H1 (cell line): ENCODE results near the gene SYMPK. TPM values are rescaled to one million over a fixed set of nuclear protein-coding genes. Genes with fewer than 3 reads are reported as not detected.

Source experiments
- CREB1 ChIP-seq: IDR thresholded peaks from 2 replicates; pipeline ENCODE4 v1.6.1; 2012; ENCODE audit warnings: inconsistent platforms
- MAFK ChIP-seq: IDR thresholded peaks from 2 replicates; pipeline ENCODE4 v1.6.1; 2012; ENCODE audit warnings: low read depth, mild to moderate bottlenecking, improper control_type of control experiment, low read length
- POLR2A ChIP-seq, 2 experiments: IDR thresholded peaks; 1 replicate in 1 of 2; 2 replicates in 1 of 2; pipeline ENCODE4 v1.6.1; 2011; ENCODE audit warnings: low read depth in 2 of 2, low read length in 2 of 2, mild to moderate bottlenecking in 2 of 2; ENCODE audit errors: control extremely low read depth in 1 of 2
- POU5F1 ChIP-seq: IDR thresholded peaks from 2 replicates; pipeline ENCODE4 v1.6.1; 2011; ENCODE audit warnings: low read depth, mild to moderate bottlenecking, low read length, moderate library complexity
- RFX5 ChIP-seq: IDR thresholded peaks from 2 replicates; pipeline ENCODE4 v1.6.1; 2011; ENCODE audit warnings: low read depth, low read length, improper control_type of control experiment, borderline replicate concordance
- SAP30 ChIP-seq: fragments of 300-600 bp; sonication (generic); IDR thresholded peaks from 2 replicates; pipeline ENCODE4 v1.7.1; 2012; ENCODE audit warnings: low read length, moderate library complexity, mild to moderate bottlenecking, inconsistent platforms; ENCODE audit not compliant: insufficient read depth, insufficient replicate concordance
- SIX5 ChIP-seq: IDR thresholded peaks from 2 replicates; pipeline ENCODE4 v1.6.1; 2011; ENCODE audit warnings: mild to moderate bottlenecking, low read depth, low read length
- TAF1 ChIP-seq: IDR thresholded peaks from 2 replicates; pipeline ENCODE4 v1.6.1; 2011; ENCODE audit warnings: mild to moderate bottlenecking, low read depth, low read length
- TAF7 ChIP-seq: optimal IDR thresholded peaks from 2 replicates; pipeline ENCODE3; 2011; ENCODE audit warnings: low read depth, mild to moderate bottlenecking, inconsistent platforms, low read length, moderate library complexity, borderline replicate concordance
- TBP ChIP-seq: IDR thresholded peaks from 2 replicates; pipeline ENCODE4 v1.6.1; 2011; ENCODE audit warnings: low read depth, low read length, improper control_type of control experiment
- YY1 ChIP-seq: IDR thresholded peaks from 2 replicates; pipeline ENCODE4 v1.6.1; 2011; ENCODE audit warnings: low read depth, mild to moderate bottlenecking, low read length
- polyA plus RNA-seq, 7 experiments: library from polyadenylated mRNA; depleted of rRNA in 3 of 7; stranded (reverse) in 5 of 7; unstranded in 2 of 7; fragments of >200 nt in 5 of 7; fragments of 200-250 nt in 2 of 7; gene quantifications; 1 replicate in 5 of 7; 2 replicates in 1 of 7; 4 replicates in 1 of 7; pipeline versions ENCODE4 v1.2.1 to v1.2.3, GENCODE V29; 2011 to 2013; ENCODE audit warnings: missing spikeins in 2 of 7, mixed read lengths in 2 of 7
- total RNA-seq: library from RNA; stranded (reverse); fragmentation: NEBNext Ultra II Directional; extraction: Animal tissue kit (Norgen Biotek cat#: 25700); gene quantifications from 2 replicates; pipeline ENCODE4 v1.2.1, GENCODE V29; 2021
- TF ChIP-seq, protein P1 (sequence below): IDR thresholded peaks from 2 replicates; pipeline ENCODE4 v1.6.1; 2011; ENCODE audit warnings: low read length, improper control_type of control experiment
- TF ChIP-seq, protein P2 (sequence below): IDR thresholded peaks from 2 replicates; pipeline ENCODE4 v1.6.1; 2012; ENCODE audit warnings: inconsistent platforms

Gene SYMPK
- total and polyA plus RNA-seq, 2 of the 8 experiments (the other 6 are each of a cell fraction or from before 2014, with no cell fraction given), result 93.6 to 99.5 TPM

DNA sequence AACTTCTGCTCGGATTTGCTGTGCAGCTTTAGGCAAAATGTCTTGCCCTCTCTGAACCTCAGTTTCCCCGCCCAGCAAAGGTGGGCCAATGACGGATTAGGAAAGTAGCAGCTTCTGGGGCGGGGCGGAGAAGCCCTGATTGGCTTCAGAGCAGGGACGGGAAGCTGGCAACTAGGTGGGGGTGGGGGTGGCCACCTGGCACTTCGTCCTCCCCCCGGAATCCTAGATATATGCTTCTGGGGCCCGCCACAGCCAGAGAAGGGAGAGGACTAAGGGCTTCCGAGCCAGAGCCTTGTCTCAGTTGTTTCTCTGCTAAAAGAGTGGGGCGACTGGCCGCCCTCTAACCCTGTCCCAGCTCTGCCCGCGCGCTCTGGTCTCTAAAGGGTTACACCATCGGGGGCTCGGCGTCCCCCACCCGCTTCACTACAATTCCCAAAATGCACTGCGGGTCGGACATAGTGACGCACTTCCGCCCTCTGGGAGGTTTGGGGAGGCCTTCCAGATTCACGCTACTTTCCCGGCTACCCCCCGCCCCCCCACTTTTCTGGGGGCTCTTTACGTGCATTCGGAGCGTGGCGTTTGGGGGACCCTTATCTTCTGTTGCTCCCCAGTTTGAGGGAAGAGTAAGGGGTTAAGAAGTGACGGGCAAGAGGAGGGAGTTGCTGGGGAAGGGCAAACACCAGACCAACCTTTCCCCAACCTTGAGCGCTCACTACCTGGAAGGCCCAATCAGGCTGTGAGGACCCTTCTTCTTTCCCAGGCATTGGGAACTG lies 23.7 kb upstream of the SYMPK start (continued):
- no peak for TF ChIP-seq SAP30
- TF ChIP-seq, protein P1, sequence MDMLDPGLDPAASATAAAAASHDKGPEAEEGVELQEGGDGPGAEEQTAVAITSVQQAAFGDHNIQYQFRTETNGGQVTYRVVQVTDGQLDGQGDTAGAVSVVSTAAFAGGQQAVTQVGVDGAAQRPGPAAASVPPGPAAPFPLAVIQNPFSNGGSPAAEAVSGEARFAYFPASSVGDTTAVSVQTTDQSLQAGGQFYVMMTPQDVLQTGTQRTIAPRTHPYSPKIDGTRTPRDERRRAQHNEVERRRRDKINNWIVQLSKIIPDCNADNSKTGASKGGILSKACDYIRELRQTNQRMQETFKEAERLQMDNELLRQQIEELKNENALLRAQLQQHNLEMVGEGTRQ, result 0 out of 2 replicates have a peak, but pooled peaks have one; percentile 2
- TF ChIP-seq, protein P2, sequence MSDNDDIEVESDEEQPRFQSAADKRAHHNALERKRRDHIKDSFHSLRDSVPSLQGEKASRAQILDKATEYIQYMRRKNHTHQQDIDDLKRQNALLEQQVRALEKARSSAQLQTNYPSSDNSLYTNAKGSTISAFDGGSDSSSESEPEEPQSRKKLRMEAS, result 0 out of 2 replicates have a peak, but pooled peaks have one; percentile 40
- no peak for TF ChIP-seq RFX5
- peak; percentile 21; the same call in 1 of the 2 replicates for TF ChIP-seq TBP
- no peak for TF ChIP-seq POU5F1
- TF ChIP-seq TAF1, result peak; percentile 67
- no peak for TF ChIP-seq MAFK
- peak; percentile 31; the same call in 1 of the 2 replicates for TF ChIP-seq YY1
- TF ChIP-seq TAF7, result peak; percentile 13
- TF ChIP-seq POLR2A (IDR thresholded peaks at IDR 0.05; ENCODE audit: control extremely low read depth in 1 of 2, low read depth in 2 of 2, low read length in 2 of 2), result peak; percentile 68 to 70; a peak in 2 of 3 replicates
- TF ChIP-seq CREB1, result peak; percentile 89
- TF ChIP-seq SIX5, result peak; percentile 70
